ENCODE data around the gene TRIM52. TPM values are rescaled to one million over a fixed set of nuclear protein-coding genes. Genes with fewer than 3 reads are reported as not detected.

TRIM52 gene
- total RNA-seq, 2 experiments from 2014 or later, result 35.9 to 37.6 TPM

GRCh38 chr5:181232593-181232992 lies 28.4 kb downstream of the TRIM52 start:
- intact Hi-C loops (cut with DNase I, micrococcal nuclease), result no loop called here
- DNase-seq, result no peak
- ChIA-PET POLR2A (interaction anchor here (0.5 to 1.4 kb wide), 5 partner anchors 9 to 28 kb away, joined by 3 to 5 read pairs (median 4); partner anchors contain the start of genes RACK1, TRIM41 and TRIM52), CTCF (no interaction called here)
- H3K27ac ChIP-seq (ENCODE audit: low read depth in 1 of 2, low read length in 2 of 2), result no peak overlapping the region
- Mint-ChIP-seq H3K9me3 (no peaks in the 10 kb centered on the region), H3K36me3 (ENCODE audit: low read depth) (peaks cover 79% of the 10 kb centered on the region), H3K4me1 (ENCODE audit: low read depth) (peaks cover 32% of the 10 kb centered on the region), H3K4me3 (no peak overlapping the region), H3K27me3 (no peaks in the 10 kb centered on the region), H3K27ac (peak overlapping the region; percentile 53)
- no peaks in the 10 kb centered on the region for H3K27me3 ChIP-seq (ENCODE audit: control insufficient read depth in 1 of 2, insufficient read depth in 2 of 2, low read length in 2 of 2)
- TF ChIP-seq CTCF (IDR thresholded peaks at IDR 0.05), result no peak
- no peak overlapping the region for H3K4me3 ChIP-seq (ENCODE audit: low read length)
- H3K9me3 ChIP-seq (ENCODE audit: control insufficient read depth in 1 of 2, insufficient read depth in 1 of 2, low read length in 2 of 2), result no peaks in the 10 kb centered on the region
- no peak for ATAC-seq (ENCODE audit: poor library complexity)
- peaks cover 87% of the 10 kb centered on the region for H3K36me3 ChIP-seq (ENCODE audit: insufficient read depth, low read length)
- H3K4me1 ChIP-seq (ENCODE audit: insufficient read depth, low read length), result peaks cover 17% of the 10 kb centered on the region

GRCh38 chr5:181231432-181231831 lies 29.5 kb downstream of the TRIM52 start:
- no peaks in the 10 kb centered on the region for H3K9me3 Mint-ChIP-seq
- peaks cover 67% of the 10 kb centered on the region for H3K36me3 Mint-ChIP-seq (ENCODE audit: low read depth)
- DNase-seq (no peak), ATAC-seq (ENCODE audit: poor library complexity) (no peak)
- H3K9me3 ChIP-seq (ENCODE audit: control insufficient read depth in 1 of 2, insufficient read depth in 1 of 2, low read length in 2 of 2), result no peaks in the 10 kb centered on the region
- TF ChIP-seq CTCF (IDR thresholded peaks at IDR 0.05), result no peak
- H3K27ac Mint-ChIP-seq, result peak overlapping the region; percentile 63
- H3K4me3 ChIP-seq (ENCODE audit: low read length), result no peak overlapping the region
- no peak overlapping the region for H3K4me3 Mint-ChIP-seq
- CTCF ChIA-PET, result no interaction called here
- intact Hi-C loops (cut with DNase I, micrococcal nuclease), result no loop called here
- POLR2A ChIA-PET, result interaction anchor here (0.8 kb wide), 1 partner anchor 12 kb away, joined by 3 read pairs; no protein-coding TSS in a partner anchor
- H3K36me3 ChIP-seq (ENCODE audit: insufficient read depth, low read length), result peaks cover 75% of the 10 kb centered on the region
- peaks cover 20% of the 10 kb centered on the region for H3K4me1 ChIP-seq (ENCODE audit: insufficient read depth, low read length)
- H3K27ac ChIP-seq (ENCODE audit: low read depth in 1 of 2, low read length in 2 of 2), result no peak overlapping the region
- H3K4me1 Mint-ChIP-seq (ENCODE audit: low read depth), result peaks cover 32% of the 10 kb centered on the region
- no peaks in the 10 kb centered on the region for H3K27me3 Mint-ChIP-seq
- H3K27me3 ChIP-seq (ENCODE audit: control insufficient read depth in 1 of 2, insufficient read depth in 2 of 2, low read length in 2 of 2), result no peaks in the 10 kb centered on the region

GRCh38 chr5:181230551-181230950 lies 30.4 kb downstream of the TRIM52 start:
- Histone ChIP-seq H3K4me1 (ENCODE audit: insufficient read depth, low read length) (peaks cover 22% of the 10 kb centered on the region), H3K4me3 (ENCODE audit: low read length) (no peak overlapping the region), H3K27me3 (ENCODE audit: control insufficient read depth in 1 of 2, insufficient read depth in 2 of 2, low read length in 2 of 2) (no peaks in the 10 kb centered on the region), H3K9me3 (ENCODE audit: control insufficient read depth in 1 of 2, insufficient read depth in 1 of 2, low read length in 2 of 2) (no peaks in the 10 kb centered on the region), H3K36me3 (ENCODE audit: insufficient read depth, low read length) (peaks cover 66% of the 10 kb centered on the region), H3K27ac (ENCODE audit: low read depth in 1 of 2, low read length in 2 of 2) (no peak overlapping the region)
- intact Hi-C loops (cut with DNase I, micrococcal nuclease), result no loop called here
- ChIA-PET POLR2A (interaction anchor here (0.8 to 0.9 kb wide), 2 partner anchors 12 kb away, joined by 3 read pairs; no protein-coding TSS in a partner anchor), CTCF (no interaction called here)
- H3K27me3 Mint-ChIP-seq, result no peaks in the 10 kb centered on the region
- no peak overlapping the region for H3K4me3 Mint-ChIP-seq
- H3K27ac Mint-ChIP-seq, result peak overlapping the region; percentile 63
- peaks cover 35% of the 10 kb centered on the region for H3K4me1 Mint-ChIP-seq (ENCODE audit: low read depth)
- H3K9me3 Mint-ChIP-seq, result no peaks in the 10 kb centered on the region
- ATAC-seq (ENCODE audit: poor library complexity), result no peak
- TF ChIP-seq CTCF (IDR thresholded peaks at IDR 0.05), result no peak
- DNase-seq, result no peak
- H3K36me3 Mint-ChIP-seq (ENCODE audit: low read depth), result peaks cover 58% of the 10 kb centered on the region

Data from CD4-positive, alpha-beta T cell (primary cell).